NOMO-1 treated with dmso at 0.1 percent for 144 hours (cell line): Measurements from ENCODE around the gene SUSD6.

ENCODE experiments used
- DNase-seq: peaks from one replicate; lab custom pipeline; 2025; ENCODE audit not compliant: unreplicated experiment; lab: John Stamatoyannopoulos, UW

SUSD6 gene

GRCh38 chr14:69611172-69612013 lies at the start of gene SUSD6:
Gene SUSD6, plus strand, starts transcription at chr14:69611596. Its CDS starts 46,997 bp downstream, at chr14:69658593.
- peak; percentile 82 for DNase-seq

- DNase-seq: no peak
Measured at GRCh38 chr14:69561893-69562292, 49.5 kb upstream of the SUSD6 start.

- no peak for DNase-seq
Measured at GRCh38 chr14:69567563-69567962, 43.8 kb upstream of the SUSD6 start.

- no peak for DNase-seq
Measured at GRCh38 chr14:69569859-69570258, 41.5 kb upstream of the SUSD6 start.

GRCh38 chr14:69570836-69571330 lies 40.5 kb upstream of the SUSD6 start:
- DNase-seq: no peak

- DNase-seq: no peak
Measured at GRCh38 chr14:69571449-69572029, 39.9 kb upstream of the SUSD6 start.

- DNase-seq: no peak
Measured at GRCh38 chr14:69572030-69572840, 39.2 kb upstream of the SUSD6 start.

GRCh38 chr14:69572841-69573135 lies 38.6 kb upstream of the SUSD6 start:
- no peak for DNase-seq

- no peak for DNase-seq
Measured at GRCh38 chr14:69573205-69573830, 38.1 kb upstream of the SUSD6 start.

- DNase-seq: no peak
Measured at GRCh38 chr14:69573831-69574262, 37.5 kb upstream of the SUSD6 start.

GRCh38 chr14:69574263-69574953 lies 37.0 kb upstream of the SUSD6 start, which contains the start of gene CCDC177:
Gene CCDC177, minus strand, starts transcription at chr14:69574871. Its CDS starts 1,249 bp downstream, at chr14:69573622.
- no peak for DNase-seq

GRCh38 chr14:69574954-69575295 lies 36.5 kb upstream of the SUSD6 start:
- no peak for DNase-seq

GRCh38 chr14:69579476-69579875 lies 31.9 kb upstream of the SUSD6 start:
- DNase-seq: no peak

- peak; percentile 12 for DNase-seq
Measured at GRCh38 chr14:69580009-69580577, 31.3 kb upstream of the SUSD6 start.

GRCh38 chr14:69581316-69581935 lies 30.0 kb upstream of the SUSD6 start:
- DNase-seq: no peak

- DNase-seq: no peak
Measured at GRCh38 chr14:69582212-69582611, 29.2 kb upstream of the SUSD6 start.

- no peak for DNase-seq
Measured at GRCh38 chr14:69582829-69583228, 28.6 kb upstream of the SUSD6 start.

GRCh38 chr14:69584389-69584788 lies 27.0 kb upstream of the SUSD6 start:
- DNase-seq: no peak

GRCh38 chr14:69586404-69586803 lies 25.0 kb upstream of the SUSD6 start:
- no peak for DNase-seq

- DNase-seq: no peak
Measured at GRCh38 chr14:69587389-69587788, 24.0 kb upstream of the SUSD6 start.
